Measurements from ENCODE around the gene SFRP2.

Gene SFRP2, protein sequence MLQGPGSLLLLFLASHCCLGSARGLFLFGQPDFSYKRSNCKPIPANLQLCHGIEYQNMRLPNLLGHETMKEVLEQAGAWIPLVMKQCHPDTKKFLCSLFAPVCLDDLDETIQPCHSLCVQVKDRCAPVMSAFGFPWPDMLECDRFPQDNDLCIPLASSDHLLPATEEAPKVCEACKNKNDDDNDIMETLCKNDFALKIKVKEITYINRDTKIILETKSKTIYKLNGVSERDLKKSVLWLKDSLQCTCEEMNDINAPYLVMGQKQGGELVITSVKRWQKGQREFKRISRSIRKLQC

DNA sequence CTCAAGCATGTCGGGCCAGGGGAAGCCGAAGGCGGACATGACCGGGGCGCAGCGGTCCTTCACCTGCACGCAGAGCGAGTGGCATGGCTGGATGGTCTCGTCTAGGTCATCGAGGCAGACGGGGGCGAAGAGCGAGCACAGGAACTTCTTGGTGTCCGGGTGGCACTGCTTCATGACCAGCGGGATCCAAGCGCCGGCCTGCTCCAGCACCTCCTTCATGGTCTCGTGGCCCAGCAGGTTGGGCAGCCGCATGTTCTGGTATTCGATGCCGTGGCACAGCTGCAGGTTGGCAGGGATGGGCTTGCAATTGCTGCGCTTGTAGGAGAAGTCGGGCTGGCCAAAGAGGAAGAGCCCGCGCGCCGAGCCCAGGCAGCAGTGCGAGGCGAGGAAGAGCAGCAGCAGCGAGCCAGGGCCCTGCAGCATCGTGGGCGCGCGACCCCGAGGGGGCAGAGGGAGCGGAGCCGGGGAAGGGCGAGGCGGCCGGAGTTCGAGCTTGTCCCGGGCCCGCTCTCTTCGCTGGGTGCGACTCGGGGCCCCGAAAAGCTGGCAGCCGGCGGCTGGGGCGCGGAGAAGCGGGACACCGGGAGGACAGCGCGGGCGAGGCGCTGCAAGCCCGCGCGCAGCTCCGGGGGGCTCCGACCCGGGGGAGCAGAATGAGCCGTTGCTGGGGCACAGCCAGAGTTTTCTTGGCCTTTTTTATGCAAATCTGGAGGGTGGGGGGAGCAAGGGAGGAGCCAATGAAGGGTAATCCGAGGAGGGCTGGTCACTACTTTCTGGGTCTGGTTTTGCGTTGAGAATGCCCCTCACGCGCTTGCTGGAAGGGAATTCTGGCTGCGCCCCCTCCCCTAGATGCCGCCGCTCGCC lies at the start of gene SFRP2:
SFRP2 (minus strand) TSS at position 671 of the 864 bp plus-strand sequence; CDS start at position 423, 248 bp downstream.
- DNase-seq = peak; percentile 57

DNA sequence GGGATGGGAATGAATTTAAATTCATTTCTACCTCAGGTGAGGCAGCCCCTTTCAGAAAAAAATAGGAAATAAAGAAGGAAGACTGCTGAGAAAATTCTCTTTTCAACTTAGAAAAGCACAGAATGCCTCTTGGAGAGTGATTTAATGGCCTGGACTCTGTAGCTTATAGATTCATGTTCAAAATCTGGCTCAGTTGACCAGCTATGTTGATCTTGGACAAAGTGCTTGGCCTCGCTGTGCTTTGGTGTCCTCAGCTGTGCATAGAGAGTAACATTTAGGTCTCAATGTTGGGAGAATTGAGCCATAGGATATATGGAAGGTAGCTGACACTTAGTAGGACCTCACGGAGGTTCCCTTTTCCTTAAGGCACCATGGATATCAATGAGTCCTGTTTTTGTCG lies 49.7 kb upstream of the SFRP2 start:
- no peak for DNase-seq

DNA sequence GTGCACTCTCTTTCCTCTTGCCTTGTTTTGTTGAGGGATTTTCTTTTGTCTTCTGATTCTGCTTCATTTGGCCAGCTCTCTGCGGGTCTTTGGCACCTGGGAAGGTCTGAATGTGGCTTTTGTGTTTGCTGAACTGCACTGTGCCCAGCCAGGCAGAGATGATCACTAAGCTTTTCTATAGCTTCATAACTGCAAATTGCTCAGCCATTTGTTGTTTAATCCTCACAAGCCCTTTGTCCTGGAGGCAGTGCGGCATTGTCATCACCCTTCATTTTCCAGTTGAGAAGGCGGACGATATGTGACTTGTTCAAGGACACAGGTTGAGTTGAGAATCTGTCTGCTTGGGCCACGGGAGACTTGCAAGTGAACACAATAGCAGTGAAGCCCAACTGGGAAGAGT lies 46.0 kb upstream of the SFRP2 start:
- no peak for DNase-seq

DNA sequence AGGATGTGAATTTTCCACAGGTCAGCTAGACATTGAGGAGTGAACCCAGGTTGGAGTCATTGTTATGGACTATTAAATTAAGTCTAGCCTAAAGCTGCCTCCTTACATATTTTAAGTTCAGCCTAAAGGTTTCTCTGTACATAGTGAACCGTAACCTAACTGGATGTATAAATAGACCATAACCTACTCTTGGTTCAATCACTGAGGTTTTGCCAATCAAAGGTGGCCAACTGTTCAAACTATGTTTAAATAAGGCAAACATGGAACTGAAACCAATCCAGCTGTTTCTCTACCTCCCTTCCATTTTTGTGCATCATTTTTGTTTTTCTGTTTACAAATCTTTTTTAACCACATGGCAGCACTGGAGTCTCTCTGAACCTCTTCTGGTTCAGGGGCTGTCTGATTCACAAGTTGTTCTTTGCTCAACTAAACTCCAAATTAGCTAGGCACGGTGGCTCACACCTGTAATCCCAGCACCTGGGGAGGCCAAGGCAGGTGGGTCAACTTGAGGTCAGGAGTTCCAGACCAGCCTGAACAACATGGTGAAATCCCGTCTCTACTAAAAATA lies 43.9 kb upstream of the SFRP2 start:
- no peak for DNase-seq

DNA sequence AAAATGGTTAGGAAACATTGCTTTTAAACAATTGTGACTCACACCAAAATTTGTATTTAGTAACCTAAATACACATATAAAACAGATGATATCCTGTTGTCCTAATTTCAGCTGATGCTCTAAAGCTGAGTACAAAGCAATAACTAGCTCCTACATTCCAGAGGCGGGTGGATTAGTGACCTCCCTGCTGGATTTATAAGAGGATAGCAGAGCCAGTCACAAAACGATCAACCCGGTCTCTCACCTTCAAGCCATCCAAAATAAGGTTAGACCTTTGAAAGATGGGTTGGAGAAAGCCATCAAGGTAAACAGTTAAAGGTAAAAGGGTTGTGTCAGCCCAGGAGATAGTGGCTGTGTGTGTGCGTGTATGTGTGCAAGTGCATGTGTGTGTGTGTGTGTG lies 43.2 kb upstream of the SFRP2 start:
- no peak for DNase-seq

DNA sequence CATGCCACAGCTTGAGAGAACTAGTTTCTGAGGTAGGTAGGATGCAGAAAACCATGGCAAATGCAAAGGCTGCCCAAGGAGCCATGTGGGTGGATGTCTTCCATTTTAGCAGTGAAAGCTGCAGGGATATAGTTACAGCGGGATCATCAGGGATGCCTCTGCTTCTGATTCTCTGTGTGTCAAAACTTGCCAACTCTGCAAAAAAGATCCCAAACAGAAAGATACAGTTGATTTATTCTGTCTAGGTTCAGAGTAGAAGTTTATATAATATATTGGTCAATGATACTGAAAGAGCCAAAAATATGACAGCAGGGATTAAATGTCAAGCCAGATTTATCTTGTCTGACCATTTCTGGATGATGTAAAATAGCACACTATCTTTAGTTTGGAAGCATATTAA lies 42.4 kb upstream of the SFRP2 start:
- no peak for DNase-seq

DNA sequence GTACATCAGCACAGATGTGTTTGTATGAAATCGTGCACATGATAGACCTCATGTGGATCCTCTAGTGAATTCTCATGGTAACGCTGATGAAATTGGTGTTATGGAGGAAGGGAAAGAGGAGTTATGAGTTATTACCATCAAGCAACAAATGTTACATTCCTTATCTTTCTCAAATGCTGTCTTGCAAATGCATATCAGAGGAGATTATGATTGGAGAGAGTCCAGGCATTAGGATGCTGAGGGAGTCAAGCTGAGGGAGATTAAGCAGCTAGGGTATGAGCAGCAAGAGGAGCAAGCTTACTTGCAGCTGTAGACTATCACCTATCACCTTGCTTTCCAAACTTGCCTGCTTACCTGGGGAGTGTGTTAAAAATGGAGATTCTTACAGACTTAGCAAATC lies 36.8 kb upstream of the SFRP2 start:
- no peak for DNase-seq

DNA sequence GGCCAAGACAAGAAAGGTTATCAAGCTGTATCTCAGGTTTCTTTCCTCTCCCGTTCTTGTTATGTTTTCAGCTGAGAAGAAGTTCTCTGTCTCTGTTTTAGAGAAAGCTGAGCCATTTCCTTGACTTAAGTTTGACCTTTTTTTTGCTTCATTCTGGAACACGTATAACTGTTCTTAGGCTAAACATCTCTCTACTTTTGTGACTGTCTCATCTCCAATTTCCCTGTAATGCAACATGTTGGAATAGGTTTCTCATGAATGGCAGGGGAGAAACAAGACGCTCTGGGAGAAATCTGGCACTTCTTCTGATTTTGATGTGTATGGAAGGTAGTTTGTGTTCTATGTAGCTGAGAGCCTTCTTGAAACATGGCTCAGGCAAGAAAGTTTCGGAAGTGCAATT lies 36.2 kb upstream of the SFRP2 start:
- no peak for DNase-seq

DNA sequence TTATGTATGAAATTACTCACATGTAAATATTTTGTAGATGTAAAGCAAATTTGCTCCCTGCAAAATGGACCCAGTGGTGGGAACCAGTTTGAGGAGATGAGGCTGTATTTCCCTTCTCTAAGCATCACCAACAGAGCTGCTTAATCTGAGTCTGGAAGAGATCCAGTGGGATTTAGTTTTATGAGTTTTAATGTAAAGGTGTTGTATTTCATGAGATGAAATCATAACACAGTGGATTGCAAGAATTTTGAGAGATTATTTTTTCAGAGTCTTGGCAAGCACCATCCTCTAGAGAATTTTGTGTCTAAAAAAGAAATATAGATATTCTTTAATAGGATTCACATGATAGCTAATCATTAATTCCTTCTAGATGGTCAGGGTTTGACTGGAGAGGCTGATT lies 35.6 kb upstream of the SFRP2 start:
- no peak for DNase-seq

DNA sequence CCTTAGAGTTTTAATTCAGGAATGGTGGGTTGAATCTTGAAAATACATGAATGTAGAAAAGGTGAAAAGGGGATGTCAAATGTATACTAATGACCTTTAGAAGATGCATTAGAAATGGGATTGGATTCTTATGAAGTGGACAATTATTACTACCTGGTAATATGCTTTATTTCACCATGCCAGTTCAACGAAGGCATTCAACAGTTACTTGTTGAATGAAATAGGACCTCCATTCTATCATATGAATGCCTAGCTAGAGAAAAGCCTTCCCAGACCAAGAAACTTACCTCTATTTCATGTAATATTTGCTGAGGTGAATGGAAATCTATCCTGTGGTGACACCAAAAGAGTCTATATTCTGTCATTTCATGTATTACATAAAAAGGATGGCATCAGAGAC lies 34.6 kb upstream of the SFRP2 start:
- DNase-seq = no peak

DNA sequence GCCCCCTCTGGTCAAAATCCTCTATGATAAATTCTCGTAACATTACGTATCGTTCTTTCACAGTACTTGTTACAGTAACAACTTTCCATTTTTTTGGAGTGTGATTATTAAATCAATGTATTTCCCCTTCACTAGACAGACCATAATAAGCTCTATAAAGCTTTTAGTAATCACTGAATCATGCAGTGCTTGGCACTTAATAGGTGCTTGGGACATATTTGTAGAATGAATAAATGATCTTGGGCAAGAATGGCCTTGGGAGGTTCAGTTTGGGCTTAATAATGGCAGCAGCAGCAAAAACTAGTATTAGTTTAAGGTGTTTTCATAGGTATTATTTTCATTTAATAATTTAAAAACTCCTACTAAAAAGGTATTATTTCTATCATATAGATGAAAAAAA lies 33.4 kb upstream of the SFRP2 start:
- DNase-seq = no peak

DNA sequence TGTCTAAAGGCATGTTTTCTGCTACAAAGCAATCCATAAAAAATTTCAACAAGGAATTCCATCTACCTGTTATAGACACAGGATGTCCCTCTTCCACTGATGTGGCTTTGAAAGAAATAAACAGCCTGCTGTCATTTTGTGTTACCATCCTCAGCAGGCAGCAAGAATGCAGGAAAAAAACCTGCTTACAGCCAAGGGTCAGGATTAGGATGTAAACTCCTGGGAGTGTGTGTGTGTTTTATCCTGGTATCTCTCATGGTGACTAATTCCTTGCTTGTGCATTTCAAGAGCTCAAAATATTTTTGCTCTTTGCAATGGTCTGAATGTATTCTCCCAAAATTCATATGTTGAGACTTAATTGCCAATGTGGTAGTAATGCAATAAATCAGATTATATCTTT lies 28.6 kb upstream of the SFRP2 start:
- no peak for DNase-seq

DNA sequence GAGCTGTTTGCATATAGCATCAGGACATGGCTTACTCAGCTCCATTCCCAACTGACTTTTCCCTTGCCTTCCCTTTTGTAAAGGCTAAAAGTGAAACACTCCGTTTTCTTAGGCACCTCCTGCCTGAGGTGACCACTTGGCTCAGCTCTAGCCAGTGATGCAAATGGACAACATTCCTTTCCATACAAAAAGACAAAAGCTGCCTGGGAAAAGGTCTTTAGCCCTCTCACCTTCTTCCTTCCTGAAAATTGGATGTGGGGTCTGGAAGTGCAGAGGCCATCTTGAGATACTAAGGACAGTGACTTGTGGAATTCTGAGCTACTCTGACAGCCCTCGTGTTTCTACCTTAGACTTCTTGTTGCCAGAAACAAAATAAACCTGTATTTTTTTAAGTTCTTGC lies 27.7 kb upstream of the SFRP2 start:
- DNase-seq = no peak

DNA sequence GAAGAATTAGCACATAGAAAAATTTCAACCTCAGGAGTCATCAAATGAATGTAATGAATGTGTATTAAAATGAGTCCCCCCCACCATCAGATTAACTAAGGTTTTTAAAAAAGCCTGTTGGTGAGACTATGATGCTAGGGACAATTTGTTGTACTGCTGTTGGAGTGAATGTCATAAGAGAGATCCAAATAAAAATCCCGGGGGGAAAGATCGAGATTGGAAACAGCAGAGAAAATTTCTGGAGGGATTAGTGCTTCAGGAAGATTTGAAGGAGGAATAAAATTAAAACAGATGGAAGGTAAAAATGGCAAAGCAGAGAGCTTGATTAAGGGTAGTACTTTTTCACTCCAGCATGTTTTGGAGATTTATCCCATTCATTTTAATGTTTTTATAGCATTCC lies 25.9 kb upstream of the SFRP2 start:
- DNase-seq = no peak

DNA sequence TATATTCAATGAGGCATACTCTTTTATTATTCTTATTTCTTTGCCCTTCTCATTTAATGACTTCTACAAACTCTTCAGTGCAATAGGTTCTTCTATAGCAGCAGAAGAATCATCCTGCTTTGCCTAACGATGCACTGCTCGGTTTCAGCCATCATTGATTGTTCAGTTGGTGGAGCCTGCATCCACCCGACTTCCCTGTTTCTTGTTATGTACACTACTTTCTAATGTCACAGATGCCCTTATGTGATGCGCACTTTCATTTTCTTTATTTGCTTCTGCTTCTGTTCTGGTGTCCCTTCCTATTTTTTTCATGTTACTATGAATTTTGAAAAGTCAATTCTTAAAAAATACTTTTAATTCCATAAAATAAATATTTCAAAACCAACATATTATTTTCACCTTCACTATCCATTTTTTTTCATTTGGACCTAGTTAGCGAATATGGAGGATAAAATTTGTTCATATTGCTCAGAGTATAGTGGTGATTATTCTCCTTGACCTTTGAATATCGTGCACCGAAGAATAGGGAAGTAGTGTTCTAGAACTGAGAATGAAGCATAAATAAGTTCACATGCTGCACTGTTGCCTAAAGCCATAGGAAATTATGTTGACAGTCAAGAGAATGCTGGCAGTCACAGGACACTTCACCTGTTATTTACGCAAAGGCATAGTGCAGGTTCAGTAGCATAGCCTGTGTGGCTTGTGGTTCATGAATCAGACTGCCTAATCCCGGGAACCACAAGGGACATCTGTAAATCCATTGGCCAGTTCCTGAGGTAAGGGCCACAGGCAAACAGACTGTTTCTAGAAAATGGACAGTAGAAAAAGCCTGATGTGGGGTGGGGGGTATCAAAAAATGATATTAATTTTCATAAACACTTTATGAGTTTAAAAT lies 21.3 kb upstream of the SFRP2 start:
- no peak for DNase-seq

DNA sequence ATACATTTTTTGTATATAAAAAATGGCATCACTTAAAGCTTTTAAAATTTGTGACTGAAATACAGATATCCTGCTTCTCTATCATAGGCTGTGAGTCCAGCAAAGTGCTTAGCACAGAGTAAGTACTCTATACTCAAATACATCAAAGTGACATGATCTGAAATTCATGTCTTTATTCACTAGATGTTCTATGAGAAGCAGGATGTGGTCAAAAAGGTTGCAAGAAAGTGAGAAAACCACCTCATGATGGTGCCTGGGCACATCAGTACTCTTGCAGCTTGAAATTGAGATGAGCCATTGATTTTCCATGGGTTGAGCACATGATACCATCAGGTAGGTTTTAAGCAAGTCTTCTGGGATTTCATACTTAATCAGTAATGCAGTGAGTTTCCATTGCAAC lies 20.4 kb upstream of the SFRP2 start:
- DNase-seq = no peak

DNA sequence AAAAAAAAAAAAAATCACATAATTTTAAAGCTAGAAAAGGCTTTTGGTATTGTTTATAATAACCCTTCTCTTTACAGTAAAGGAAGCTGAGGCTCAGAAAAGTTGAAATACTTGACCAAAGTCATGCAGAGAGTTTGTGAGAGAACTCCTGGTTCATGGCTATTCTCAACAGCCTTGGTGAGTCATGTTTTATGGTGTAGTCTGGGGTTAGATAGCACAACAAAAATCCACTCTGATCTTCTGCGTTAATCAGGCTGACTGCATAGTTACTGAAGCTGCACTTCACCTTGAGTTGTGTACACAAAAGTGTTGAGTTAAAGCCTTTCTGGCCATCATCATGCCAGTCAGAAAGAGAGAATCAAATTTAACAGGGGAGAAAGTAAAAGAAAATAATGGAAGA lies 19.3 kb upstream of the SFRP2 start:
- no peak for DNase-seq

DNA sequence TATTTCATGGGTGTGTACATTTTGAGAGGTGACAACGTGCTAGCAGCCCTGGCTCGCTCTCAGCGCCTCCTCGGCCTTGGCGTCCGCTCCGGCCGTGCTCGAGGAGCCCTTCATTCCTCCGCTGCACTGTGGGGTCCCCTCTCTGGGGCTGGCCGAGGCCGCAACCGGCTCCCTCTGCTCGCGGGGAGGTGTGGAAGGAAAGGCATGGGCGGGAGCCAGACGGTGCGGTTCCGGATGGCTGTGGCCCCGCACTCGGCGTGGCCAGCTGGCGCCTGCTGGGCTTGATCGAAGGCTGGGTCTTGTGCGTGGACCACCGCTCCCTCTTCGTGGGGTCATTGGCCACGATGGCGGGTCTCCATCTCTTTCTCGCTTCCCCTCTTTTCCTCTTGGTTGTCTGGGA lies 17.2 kb upstream of the SFRP2 start:
- no peak for DNase-seq

DNA sequence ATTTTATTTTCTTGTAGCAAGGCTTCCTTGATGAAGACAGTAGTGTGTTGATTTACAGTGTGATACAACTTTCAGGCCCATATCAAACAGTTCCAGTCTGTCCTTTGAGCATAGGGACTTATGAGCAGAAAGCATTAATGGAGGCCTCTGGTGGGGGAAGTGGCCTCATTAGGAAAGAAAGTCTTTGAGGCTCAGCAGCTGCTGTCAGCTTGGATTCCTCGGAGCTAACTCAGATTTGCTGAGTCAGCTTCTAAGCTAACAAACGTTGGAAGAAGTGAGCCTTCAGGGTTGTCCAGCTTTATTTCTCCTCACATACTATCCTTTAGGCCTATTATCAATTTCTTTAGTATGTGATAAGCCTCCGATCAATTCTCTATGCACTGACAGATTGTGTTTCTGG lies 15.8 kb upstream of the SFRP2 start:
- DNase-seq = no peak

DNA sequence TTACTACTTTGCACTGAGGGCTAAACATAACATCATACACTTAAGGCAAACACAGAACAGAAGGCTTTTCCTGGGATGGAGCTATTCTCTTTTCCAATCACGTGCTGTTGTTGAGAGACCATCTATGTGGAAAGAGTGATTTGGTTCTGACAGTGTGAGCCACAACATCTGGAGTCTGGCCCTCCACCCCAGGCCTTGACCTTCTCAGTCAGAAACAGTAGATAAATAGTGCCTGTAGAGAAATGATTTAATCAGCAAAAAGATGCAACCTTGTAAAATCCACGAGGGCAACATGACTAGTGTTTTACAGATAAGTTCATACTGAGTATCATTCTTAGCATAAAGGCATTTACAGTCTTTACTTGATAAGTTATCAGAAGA lies 10.8 kb upstream of the SFRP2 start:
- DNase-seq = no peak

DNA sequence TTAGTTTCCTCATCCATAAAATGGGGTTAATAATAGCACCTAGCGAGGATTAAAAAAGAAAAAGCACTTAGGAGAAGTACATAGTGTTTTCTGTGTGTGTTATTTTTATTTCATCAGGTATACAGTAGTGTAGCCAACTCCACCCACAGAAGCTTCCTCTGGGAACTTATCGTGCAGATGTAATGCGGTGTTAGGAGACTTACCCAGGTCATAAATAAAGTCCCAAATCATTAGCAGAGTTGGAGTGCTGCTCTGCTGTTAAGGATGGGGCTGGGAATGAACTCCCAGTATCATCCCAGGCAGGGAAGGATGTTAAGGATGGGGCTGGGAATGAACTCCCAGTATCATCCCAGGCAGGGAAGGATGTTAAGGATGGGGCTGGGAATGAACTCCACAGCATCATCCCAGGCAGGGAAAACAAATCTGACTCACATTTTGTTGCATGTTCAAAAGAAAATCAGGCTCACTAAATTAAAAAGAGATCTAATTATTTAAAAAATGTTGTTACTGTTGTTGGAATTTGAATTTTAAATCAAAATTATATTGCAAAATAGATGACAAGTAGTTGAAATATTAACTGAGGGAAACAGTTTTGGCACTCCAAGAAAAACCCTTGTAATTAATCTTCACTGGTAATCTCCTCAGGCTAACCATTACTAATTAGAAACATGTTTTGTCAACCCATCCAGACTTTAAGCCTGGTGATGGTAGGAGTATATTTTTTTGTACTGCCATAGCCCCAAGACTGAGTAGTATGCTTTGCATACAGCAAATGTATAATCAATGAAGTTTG lies 10.2 kb upstream of the SFRP2 start:
- DNase-seq = no peak

DNA sequence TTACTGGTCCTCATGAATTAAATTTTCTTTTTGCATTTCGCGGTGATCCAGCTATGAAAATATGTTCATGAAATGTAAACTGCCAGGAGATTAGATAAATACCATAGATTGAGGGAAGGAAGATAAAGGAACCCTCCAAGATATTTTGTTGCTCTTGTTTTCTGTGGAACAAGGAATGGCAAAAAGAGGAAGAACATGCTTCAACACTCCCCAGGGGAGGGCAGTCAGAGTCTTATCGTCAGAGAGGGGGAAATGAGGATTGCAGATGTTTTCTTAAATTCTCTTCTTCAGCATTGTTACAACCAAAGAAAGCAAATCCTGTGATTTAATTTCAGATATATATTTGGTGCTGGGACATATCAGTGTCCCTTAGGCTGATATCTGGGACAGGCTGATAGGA lies 9.5 kb upstream of the SFRP2 start:
- DNase-seq = no peak
